Smooth muscle cell (in vitro differentiated cells): Measurements from ENCODE around the gene ADH1C. TPM values are rescaled to one million over a fixed set of nuclear protein-coding genes. Genes with fewer than 3 reads are reported as not detected.

ENCODE experiments used
- DNase-seq: peaks from one replicate; lab custom pipeline; 2025; ENCODE audit not compliant: unreplicated experiment; lab: John Stamatoyannopoulos, UW
- H2AFZ ChIP-seq: fragments of 200-600 bp; sonication (generic); 2 replicates; pipeline ENCODE4 v1.6.0; 2016; ENCODE audit warnings: antibody characterized with exemption, low read depth, mild to moderate bottlenecking
- H3F3A ChIP-seq: fragments of 200-600 bp; sonication (generic); 2 replicates; pipeline ENCODE4 v1.6.0; 2017; ENCODE audit warnings: antibody characterized with exemption, low read depth
- H3K27ac ChIP-seq: fragments of 200-600 bp; sonication (generic); 2 replicates; pipeline ENCODE4 v1.5.1; 2016; ENCODE audit warnings: low read depth, mild to moderate bottlenecking
- H3K27me3 ChIP-seq: fragments of 200-600 bp; sonication (generic); 2 replicates; pipeline ENCODE4 v1.6.1; 2016; ENCODE audit warnings: low read depth, mild to moderate bottlenecking
- H3K36me3 ChIP-seq: fragments of 200-600 bp; sonication (generic); 2 replicates; pipeline ENCODE4 v1.5.1; 2016; ENCODE audit warnings: low read depth
- H3K4me1 ChIP-seq: fragments of 200-600 bp; sonication (generic); 2 replicates; pipeline ENCODE4 v1.5.1; 2016; ENCODE audit warnings: low read depth
- H3K4me2 ChIP-seq: fragments of 200-600 bp; sonication (generic); 2 replicates; pipeline ENCODE4 v1.6.0; 2016; ENCODE audit warnings: mild to moderate bottlenecking
- H3K4me3 ChIP-seq: fragments of 200-600 bp; sonication (generic); 2 replicates; pipeline ENCODE4 v1.5.1; 2016; ENCODE audit warnings: mild to moderate bottlenecking
- H3K79me2 ChIP-seq: fragments of 200-600 bp; sonication (generic); 2 replicates; pipeline ENCODE4 v1.6.0; 2016; ENCODE audit warnings: low read depth, mild to moderate bottlenecking
- H3K9ac ChIP-seq: fragments of 200-600 bp; sonication (generic); 2 replicates; pipeline ENCODE4 v1.6.0; 2016; ENCODE audit warnings: low read depth
- H3K9me3 ChIP-seq: fragments of 200-600 bp; sonication (generic); replicated peaks from 2 replicates; pipeline ENCODE4 v1.5.1; 2016; ENCODE audit warnings: low read depth
- H4K20me1 ChIP-seq: fragments of 200-600 bp; sonication (generic); 2 replicates; pipeline ENCODE4 v1.6.0; 2016; ENCODE audit warnings: low read depth
- CTCF ChIP-seq: fragments of 200-600 bp; sonication (generic); IDR thresholded peaks from 2 replicates; pipeline ENCODE4 v1.5.1; 2017; ENCODE audit warnings: borderline replicate concordance, mild to moderate bottlenecking, antibody characterized with exemption; ENCODE audit not compliant: insufficient read depth, poor library complexity, severe bottlenecking
- WGBS: methylation state at CpG from one replicate; pipeline ENCODE4 v1.1.7; 2016; ENCODE audit warnings: low lambda C conversion rate; 5-methylcytosine and 5-hydroxymethylcytosine counted together
- polyA plus RNA-seq: library from polyadenylated mRNA; unstranded; fragments of >200 nt; fragmentation: Nextera tagmentation; extraction: Ambion mirVana; gene quantifications from 2 replicates; pipeline ENCODE4 v1.2.1, GENCODE V29; 2016
- total RNA-seq: library from RNA; depleted of rRNA; stranded (reverse); fragments of >200 nt; gene quantifications from 2 replicates; pipeline ENCODE4 v1.2.3, GENCODE V29; 2014

ADH1C gene
- total and polyA plus RNA-seq, 2 experiments from 2014 or later = not detected

DNA sequence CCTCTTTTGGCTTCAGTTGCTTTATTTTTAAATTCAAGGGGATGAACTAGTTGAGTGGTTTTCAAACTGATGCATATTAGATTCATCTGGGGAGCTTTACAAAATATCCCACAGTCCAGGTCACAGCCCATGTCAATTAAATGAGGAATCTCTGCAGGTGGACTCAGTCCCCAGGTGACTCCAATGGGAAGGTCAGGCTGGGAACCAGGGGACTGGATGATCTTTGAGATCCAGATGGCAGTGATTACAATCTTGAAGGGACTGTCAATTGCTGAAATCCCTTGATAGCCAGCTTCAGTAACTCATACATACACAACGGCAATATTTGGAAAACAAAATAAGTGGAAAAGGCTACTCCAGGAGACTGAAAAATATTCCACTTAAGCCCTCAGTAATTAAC lies 38.3 kb downstream of the ADH1C start:
- H3K27me3 ChIP-seq = no peaks in the 10 kb centered on the region

DNA sequence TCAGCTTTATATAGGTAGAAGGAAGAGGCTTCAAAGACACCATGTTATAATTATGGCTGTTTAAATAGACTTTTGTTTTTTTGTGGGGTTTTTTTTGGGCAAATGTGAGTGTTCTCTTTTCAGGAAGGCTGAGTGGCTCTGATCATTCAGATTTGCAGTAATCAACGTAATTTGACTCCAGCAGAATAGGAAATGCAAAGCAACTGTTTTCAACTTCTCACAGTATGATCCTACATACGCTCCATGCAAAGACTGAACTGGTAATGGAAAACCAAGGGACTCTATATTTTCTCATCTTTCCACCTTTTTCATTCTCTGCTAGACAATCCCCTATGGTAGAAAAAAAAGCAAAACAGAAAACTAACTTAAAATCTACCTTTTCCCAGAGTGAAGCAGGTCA lies 42.2 kb downstream of the ADH1C start:
- Histone ChIP-seq H2AFZ (no peak overlapping the region), H3K4me2 (no peak overlapping the region), H3F3A (no peaks in the 10 kb centered on the region), H3K9me3 (no peaks in the 10 kb centered on the region), H3K27ac (no peak overlapping the region), H4K20me1 (no peaks in the 10 kb centered on the region), H3K79me2 (no peaks in the 10 kb centered on the region), H3K9ac (no peak overlapping the region), H3K27me3 (no peaks in the 10 kb centered on the region), H3K36me3 (no peaks in the 10 kb centered on the region), H3K4me3 (no peak overlapping the region), H3K4me1 (no peaks in the 10 kb centered on the region)
- TF ChIP-seq CTCF = no peak
- 52% methylated on average over 2 of the region's 2 CpGs for WGBS
- DNase-seq = no peak

More for the DNA sequence above, 38.3 kb downstream of the ADH1C start:
- WGBS = 85% methylated on average over 1 of the region's 1 CpG
- no peak overlapping the region for H3K4me3 ChIP-seq
- TF ChIP-seq CTCF = no peak
- no peaks in the 10 kb centered on the region for H3K9me3 ChIP-seq
- H3K4me2 ChIP-seq = no peak overlapping the region
- no peaks in the 10 kb centered on the region for H3F3A ChIP-seq
- H3K79me2 ChIP-seq = no peaks in the 10 kb centered on the region
- H2AFZ ChIP-seq = no peak overlapping the region
- H3K4me1 ChIP-seq = no peaks in the 10 kb centered on the region
- H3K9ac ChIP-seq = no peak overlapping the region
- H3K36me3 ChIP-seq = no peaks in the 10 kb centered on the region
- H4K20me1 ChIP-seq = no peaks in the 10 kb centered on the region
- DNase-seq = no peak
- H3K27ac ChIP-seq = no peak overlapping the region

- Histone ChIP-seq H3K9ac (no peak overlapping the region), H4K20me1 (no peaks in the 10 kb centered on the region), H3K36me3 (no peaks in the 10 kb centered on the region), H3K27ac (no peak overlapping the region), H2AFZ (no peak overlapping the region), H3F3A (no peaks in the 10 kb centered on the region), H3K27me3 (no peaks in the 10 kb centered on the region), H3K4me2 (no peak overlapping the region), H3K4me3 (no peak overlapping the region), H3K9me3 (no peaks in the 10 kb centered on the region), H3K4me1 (no peaks in the 10 kb centered on the region), H3K79me2 (no peaks in the 10 kb centered on the region)
- DNase-seq = no peak
- 95% methylated on average over 11 of the region's 11 CpGs for WGBS
- TF ChIP-seq CTCF = no peak
These were observed 46.7 kb downstream of the ADH1C start for GRCh38 chr4:99305638-99306400.
